Endothelial cell of umbilical vein (primary cell): Measurements from ENCODE around the gene MFSD6L. TPM values are rescaled to one million over a fixed set of nuclear protein-coding genes. Genes with fewer than 3 reads are reported as not detected.

Experiments used
- BruUV-seq: library from RNA; stranded (reverse); fragments of 400-500 nt; replicated peaks from 2 replicates; lab custom pipeline; 2021; lab: Mats Ljungman, UMichigan
- CTCF ChIA-PET: fragments of 300-600, 350-600 bp; sonication (Branson Sonifier 250); formaldehyde crosslinking; loops from one replicate; lab custom pipeline; 2021; ENCODE audit warnings: antibody characterized with exemption, inconsistent platforms; lab: Charles Lee
- POLR2A ChIA-PET: fragments of 300-600, 350-600 bp; sonication (Branson Sonifier 250); formaldehyde crosslinking; loops from one replicate; lab custom pipeline; 2021; ENCODE audit warnings: antibody characterized with exemption, inconsistent platforms; lab: Charles Lee
- DNase-seq: peaks from one replicate; pipeline ENCODE4 v3.0.0-alpha.2; 2011; ENCODE audit warnings: low read depth, low spot score
- FAIRE-seq: peaks from 2 replicates; lab custom pipeline; 2011; peaks lifted over from hg19 to GRCh38; lab: Jason Lieb, UNC
- H2AFZ ChIP-seq: 2 replicates; pipeline ENCODE4 v1.6.0; 2012; ENCODE audit warnings: low read depth, low read length, control low read depth, inconsistent platforms
- H3K27ac ChIP-seq: 2 replicates; pipeline ENCODE4 v1.5.1; 2011; ENCODE audit warnings: low read depth, mild to moderate bottlenecking, control low read depth, low read length, moderate library complexity; ENCODE audit not compliant: insufficient read depth
- H3K27me3 ChIP-seq, 2 experiments: 2 replicates each; pipeline versions ENCODE4 v1.6.0 to v1.6.1; 2011; ENCODE audit warnings: low read length in 2 of 2, mixed read lengths in 1 of 2; ENCODE audit not compliant: control insufficient read depth in 2 of 2, insufficient read depth in 2 of 2
- H3K36me3 ChIP-seq, 2 experiments: 2 replicates in 1 of 2; 3 replicates in 1 of 2; pipeline ENCODE4 v1.5.1; 2011; ENCODE audit warnings: low read length in 2 of 2, mild to moderate bottlenecking in 1 of 2, moderate library complexity in 1 of 2; ENCODE audit not compliant: control insufficient read depth in 2 of 2, insufficient read depth in 2 of 2; ENCODE audit errors: extremely low read depth in 1 of 2
- H3K4me1 ChIP-seq: 3 replicates; pipeline ENCODE4 v1.5.1; 2011; ENCODE audit warnings: mild to moderate bottlenecking, low read length; ENCODE audit not compliant: control insufficient read depth, insufficient read depth; ENCODE audit errors: extremely low read depth
- H3K4me2 ChIP-seq: 2 replicates; pipeline ENCODE4 v1.6.1; 2011; ENCODE audit warnings: low read length, control low read depth, mixed read lengths; ENCODE audit not compliant: insufficient read depth
- H3K4me3 ChIP-seq, 3 experiments: fragments of 200-600 bp in 1 of 3; sonication (generic), shearing (Covaris generic) in 1 of 3; replicated peaks in 1 of 3; 2 replicates each; pipeline ENCODE4 v1.5.1; 2011 to 2016; ENCODE audit warnings: control low read depth in 3 of 3, low read length in 3 of 3, mild to moderate bottlenecking in 2 of 3, inconsistent platforms in 1 of 3, low read depth in 1 of 3, moderate library complexity in 1 of 3; ENCODE audit not compliant: insufficient read depth in 1 of 3
- H3K79me2 ChIP-seq: 2 replicates; pipeline ENCODE4 v1.6.0; 2012; ENCODE audit warnings: low read length, inconsistent platforms; ENCODE audit not compliant: control insufficient read depth, insufficient read depth
- H3K9ac ChIP-seq: replicated peaks from 2 replicates; pipeline ENCODE3; 2011; ENCODE audit warnings: low read length, control low read depth; ENCODE audit not compliant: insufficient read depth; ENCODE audit errors: extremely low read depth
- H3K9me1 ChIP-seq: replicated peaks from 3 replicates; pipeline ENCODE4 v1.6.0; 2011; ENCODE audit warnings: mild to moderate bottlenecking, low read length; ENCODE audit not compliant: control insufficient read depth, insufficient read depth; ENCODE audit errors: extremely low read depth
- H3K9me3 ChIP-seq: replicated peaks from 2 replicates; pipeline ENCODE4 v1.5.1; 2012; ENCODE audit warnings: low read length, inconsistent platforms; ENCODE audit not compliant: control insufficient read depth, insufficient read depth
- H4K20me1 ChIP-seq: replicated peaks from 2 replicates; pipeline ENCODE3; 2011; ENCODE audit warnings: mild to moderate bottlenecking, low read length; ENCODE audit not compliant: control insufficient read depth, insufficient read depth; ENCODE audit errors: extremely low read depth
- CTCF ChIP-seq, 2 donors: IDR thresholded peaks; 1 replicate in 1 of 2; 2 replicates in 1 of 2; pipeline ENCODE4 v1.5.1; 2011; ENCODE audit warnings: low read length in 2 of 2, mild to moderate bottlenecking in 2 of 2, moderate library complexity in 2 of 2, control low read depth in 1 of 2, inconsistent platforms in 1 of 2, low read depth in 1 of 2; ENCODE audit not compliant: insufficient read depth in 1 of 2; ENCODE audit errors: extremely low read depth in 1 of 2
- EZH2 ChIP-seq: IDR thresholded peaks from 2 replicates; pipeline ENCODE4 v1.6.1; 2012; ENCODE audit warnings: borderline replicate concordance, low read depth, mild to moderate bottlenecking, moderate library complexity, low read length, inconsistent platforms; ENCODE audit not compliant: severe bottlenecking
- FOS ChIP-seq: IDR thresholded peaks from 2 replicates; pipeline ENCODE4 v1.6.1; 2011; ENCODE audit warnings: mild to moderate bottlenecking, low read length, moderate library complexity, borderline replicate concordance; ENCODE audit not compliant: insufficient read depth
- GATA2 ChIP-seq: IDR thresholded peaks from 2 replicates; pipeline ENCODE4 v1.7.0; 2011; ENCODE audit warnings: low read depth, mild to moderate bottlenecking, moderate library complexity, mixed read lengths, low read length; ENCODE audit not compliant: insufficient read length, insufficient read depth
- JUN ChIP-seq: IDR thresholded peaks from 2 replicates; pipeline ENCODE4 v1.6.1; 2011; ENCODE audit warnings: borderline replicate concordance, low read depth; ENCODE audit not compliant: insufficient read length, insufficient read depth
- MAX ChIP-seq: IDR thresholded peaks from 2 replicates; pipeline ENCODE4 v1.6.1; 2011; ENCODE audit not compliant: insufficient read depth, insufficient read length
- MYC ChIP-seq: IDR thresholded peaks from one replicate; pipeline ENCODE4 v1.6.1; 2011; ENCODE audit warnings: mild to moderate bottlenecking, low read depth, low read length
- POLR2A ChIP-seq: IDR thresholded peaks from 2 replicates; pipeline ENCODE4 v1.6.1; 2012; ENCODE audit warnings: low read depth, mild to moderate bottlenecking, control low read depth, low read length
- POLR2AphosphoS5 ChIP-seq: IDR thresholded peaks from 2 replicates; pipeline ENCODE4 v1.6.1; 2012; ENCODE audit warnings: low read depth, mild to moderate bottlenecking, control low read depth, low read length, moderate library complexity; ENCODE audit not compliant: insufficient read depth
- dilution Hi-C: fragments of 300-500 bp; cut with MboI; formaldehyde crosslinking; loops from one replicate; pipeline ENCODE4 v1.15.0; 2019; ENCODE audit warnings: low sequenced_read_pairs; ENCODE audit not compliant: extremely low pct_ligation_motif_present
- intact Hi-C: fragments of 100-400 bp; cut with micrococcal nuclease; formaldehyde crosslinking; loops from one replicate; pipeline ENCODE4 v1.10.0; 2022
- polyA plus RNA-seq, 4 experiments: library from polyadenylated mRNA; depleted of rRNA in 3 of 4; stranded (reverse) in 3 of 4; unstranded in 1 of 4; fragments of >200 nt; gene quantifications; 2 replicates each; pipeline versions ENCODE4 v1.2.1 to v1.2.3, GENCODE V29; 2011 to 2012; ENCODE audit warnings: missing spikeins in 1 of 4
- total RNA-seq: library from RNA; stranded (reverse); gene quantifications from 2 replicates; pipeline ENCODE4 v1.2.3, GENCODE V29; 2021

Gene MFSD6L
- total and polyA plus RNA-seq, 2 donors (not counting 3 experiments of a cell fraction or from before 2014, with no cell fraction given) = not detected

DNA sequence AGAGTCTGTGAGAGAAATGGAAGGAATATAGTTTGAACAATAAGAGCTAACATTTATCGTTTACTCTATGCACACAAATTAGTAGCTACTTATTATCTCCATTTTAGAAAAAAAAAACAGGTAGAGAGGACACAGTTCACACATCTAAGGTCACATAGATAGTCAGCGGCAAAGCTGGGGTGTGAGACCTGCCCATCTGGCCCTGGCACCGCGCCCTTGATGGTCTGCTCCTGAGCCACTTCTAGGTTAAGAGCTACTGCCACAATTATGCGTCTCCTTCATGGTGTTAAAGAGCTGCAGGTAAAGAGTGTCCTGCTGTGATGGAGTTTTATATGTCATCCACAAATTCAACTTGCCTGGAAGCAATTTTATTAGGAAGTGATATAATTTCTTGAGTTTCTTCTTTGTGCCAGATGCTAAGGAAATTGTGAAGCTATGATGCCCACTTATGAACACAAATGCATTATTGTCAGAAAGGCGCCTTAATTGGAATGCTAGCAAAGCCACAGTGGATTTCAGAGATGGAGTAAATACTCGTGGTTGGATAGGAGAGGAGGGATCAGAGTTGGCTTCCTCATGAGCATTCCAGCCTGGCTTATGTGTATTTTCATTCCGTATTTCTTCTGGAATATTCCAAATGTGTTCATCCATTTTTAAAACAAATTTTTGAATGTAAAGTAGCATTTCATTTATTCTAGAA, 21.3 kb upstream of the MFSD6L start:
- dilution Hi-C loops (no loop called here), intact Hi-C loops (no loop called here)
- TF ChIP-seq MAX = no peak
- TF ChIP-seq JUN = no peak
- no peak for TF ChIP-seq GATA2
- CTCF ChIA-PET = interaction anchor here (1.1 kb wide), 1 partner anchor 13 kb away, joined by 3 read pairs; no protein-coding TSS in a partner anchor
- H3K4me3 ChIP-seq = no peak overlapping the region
- BruUV-seq = no TSS peak
- DNase-seq = no peak
- no peaks in the 10 kb centered on the region for H4K20me1 ChIP-seq
- H3K9me3 ChIP-seq = no peaks in the 10 kb centered on the region
- H3K9me1 ChIP-seq = no peaks in the 10 kb centered on the region
- peaks cover 2 to 5% of the 10 kb centered on the region in 2 experiments for H3K27me3 ChIP-seq
- no peaks in the 10 kb centered on the region for H3K4me1 ChIP-seq
- no peak overlapping the region for H2AFZ ChIP-seq
- no peaks in the 10 kb centered on the region for H3K79me2 ChIP-seq
- H3K4me2 ChIP-seq = no peak overlapping the region
- no peak for FAIRE-seq
- H3K9ac ChIP-seq = no peak overlapping the region
- H3K36me3 ChIP-seq = no peaks in the 10 kb centered on the region
- POLR2A ChIA-PET = no interaction called here
- no peak overlapping the region for H3K27ac ChIP-seq

DNA sequence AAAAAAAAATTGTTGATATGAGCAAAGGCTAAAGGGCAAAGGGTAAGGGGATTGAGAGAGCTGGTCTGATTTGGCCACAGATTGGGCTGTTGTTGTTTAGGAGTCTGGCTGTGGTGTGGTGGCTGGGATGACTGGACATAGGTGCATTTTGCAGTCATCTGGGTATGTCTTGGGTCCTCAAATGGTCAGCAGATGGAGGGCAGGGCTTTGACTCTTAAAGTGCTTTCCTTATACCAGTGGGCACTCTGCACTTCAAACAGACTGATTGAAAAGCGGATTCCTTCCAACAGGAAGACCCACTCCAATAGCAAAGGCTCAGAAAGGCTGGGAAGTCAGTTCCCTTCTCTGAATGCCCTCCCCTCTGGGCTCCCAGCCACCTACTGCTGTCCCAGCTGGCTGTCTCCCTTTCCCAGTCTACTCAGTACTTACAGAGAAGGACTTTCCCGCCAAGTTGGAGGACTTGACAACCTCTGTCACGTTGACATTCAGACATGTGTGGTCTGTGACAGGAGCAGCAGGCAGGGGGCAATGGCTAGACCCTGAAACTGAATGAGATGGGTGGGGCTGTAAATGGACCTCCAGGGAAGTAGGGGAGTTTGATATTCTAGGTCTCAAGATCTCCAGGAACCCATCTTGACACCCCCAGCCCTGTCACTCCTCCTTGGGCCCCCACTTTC, 19.6 kb upstream of the MFSD6L start:
- H3K9me1 ChIP-seq = no peaks in the 10 kb centered on the region
- POLR2A ChIA-PET = no interaction called here
- no peaks in the 10 kb centered on the region for H3K79me2 ChIP-seq
- H3K27ac ChIP-seq = no peak overlapping the region
- H3K27me3 ChIP-seq = peaks cover 2 to 5% of the 10 kb centered on the region in 2 experiments
- no TSS peak for BruUV-seq
- no peak overlapping the region for H2AFZ ChIP-seq
- no peaks in the 10 kb centered on the region for H3K4me1 ChIP-seq
- H3K9me3 ChIP-seq = no peaks in the 10 kb centered on the region
- TF ChIP-seq POLR2AphosphoS5 (no peak), CTCF (IDR thresholded peaks at IDR 0.05; ENCODE audit: extremely low read depth in 1 of 2, insufficient read depth in 1 of 2, low read depth in 1 of 2, low read length in 2 of 2) (no peak), GATA2 (no peak), MAX (no peak), JUN (no peak), EZH2 (no peak), FOS (no peak), MYC (no peak), POLR2A (no peak)
- no peaks in the 10 kb centered on the region for H3K36me3 ChIP-seq
- intact Hi-C loops = no loop called here
- dilution Hi-C loops = no loop called here
- DNase-seq (no peak), FAIRE-seq (no peak)
- no peaks in the 10 kb centered on the region for H4K20me1 ChIP-seq
- no peak overlapping the region for H3K4me3 ChIP-seq
- CTCF ChIA-PET = no interaction called here
- no peak overlapping the region for H3K9ac ChIP-seq
- H3K4me2 ChIP-seq = no peak overlapping the region
